ENCODE results near the gene REX1BD. TPM values are rescaled to one million over a fixed set of nuclear protein-coding genes. Genes with fewer than 3 reads are reported as not detected.

REX1BD gene
- total and polyA plus RNA-seq, 2 of the 4 experiments (the other 2 are of a cell fraction) = 14.2 to 44.6 TPM

DNA sequence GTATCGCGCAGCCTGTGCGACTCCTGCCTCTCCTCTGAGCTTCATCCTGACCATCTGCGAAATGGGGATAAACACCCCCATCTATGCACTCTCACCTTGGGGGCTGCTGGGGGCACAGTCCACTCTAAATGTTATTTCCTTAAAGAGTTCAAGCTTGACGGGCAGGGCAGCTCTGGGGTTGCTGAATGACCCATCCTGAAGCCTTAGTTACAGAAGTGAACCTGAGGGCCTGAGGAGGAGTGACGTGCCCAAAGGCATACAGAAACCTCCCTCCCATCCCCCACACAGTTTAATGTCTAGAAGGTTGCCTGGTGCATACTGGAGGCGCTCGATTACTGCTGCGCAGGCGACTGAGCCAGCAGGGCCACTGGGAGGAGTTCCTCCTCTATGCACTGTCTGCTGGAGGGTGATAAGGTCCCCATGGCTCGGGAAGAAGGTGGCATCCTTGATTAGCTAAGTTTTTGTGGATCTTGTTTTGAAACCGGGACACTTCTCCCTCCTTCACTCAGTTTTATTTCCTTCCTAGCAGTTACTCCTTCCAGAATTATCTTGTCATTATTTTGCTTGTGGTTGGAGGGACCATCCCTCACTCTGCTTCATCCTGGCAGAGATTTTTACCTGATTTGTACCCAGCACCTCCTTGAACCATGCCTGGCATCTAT lies 44.7 kb upstream of the REX1BD start:
- Histone ChIP-seq H3K4me3 (ENCODE audit: insufficient read depth, low read depth, low read length) (peak overlapping the region; percentile 46; the same call in 1 of the 2 replicates), H3K4me1 (ENCODE audit: control insufficient read depth, insufficient read depth, low read length) (peaks cover 7% of the 10 kb centered on the region), H4K20me1 (ENCODE audit: insufficient read depth, low read length) (no peaks in the 10 kb centered on the region), H2BK15ac (ENCODE audit: low read depth, low read length) (peak overlapping the region; percentile 36; the same call in 1 of the 3 replicates), H3K9me1 (ENCODE audit: insufficient read depth, low read length) (peaks cover 13% of the 10 kb centered on the region), H2AK5ac (ENCODE audit: low read depth, low read length) (peak overlapping the region; percentile 59), H3K27ac (ENCODE audit: insufficient read depth, low read length) (peak overlapping the region; percentile 70), H2BK20ac (ENCODE audit: low read depth, low read length) (peak overlapping the region; percentile 72; the same call in 1 of the 2 replicates), H2BK120ac (ENCODE audit: low read depth, low read length) (peak overlapping the region; percentile 63), H3K79me1 (ENCODE audit: low read depth in 1 of 2, low read length in 2 of 2) (peaks cover 20 to 34% of the 10 kb centered on the region in 2 experiments), H4K5ac (ENCODE audit: low read depth, low read length) (peak overlapping the region; percentile 99), H3K14ac (replicated peaks; ENCODE audit: low read depth, low read length) (peak overlapping the region; percentile 95), H3K27me3 (ENCODE audit: control insufficient read depth, insufficient read depth, low read length) (no peaks in the 10 kb centered on the region), H3K18ac (ENCODE audit: low read depth, low read length) (peak overlapping the region; percentile 66), H3K36me3 (ENCODE audit: control insufficient read depth, insufficient read depth, low read length) (peaks cover 20% of the 10 kb centered on the region), H2AK9ac (replicated peaks; ENCODE audit: low read depth, low read length, poor library complexity) (peak overlapping the region; percentile 95), H3K9ac (ENCODE audit: low read depth, low read length) (peak overlapping the region; percentile 76), H3K4ac (ENCODE audit: low read depth, low read length) (peak overlapping the region; percentile 97), H4K91ac (ENCODE audit: insufficient read depth, low read depth, low read length) (peak overlapping the region; percentile 73), H3K23ac (ENCODE audit: low read depth, low read length) (peak overlapping the region; percentile 94), H2AFZ (replicated peaks; ENCODE audit: low read length, poor library complexity) (peak overlapping the region; percentile 98), H2BK5ac (ENCODE audit: low read depth, low read length, poor library complexity, severe bottlenecking) (peak overlapping the region; percentile 70), H4K8ac (ENCODE audit: low read depth in 2 of 2, low read length in 2 of 2) (peak overlapping the region; percentile 77 to 98), H3K9me3 (ENCODE audit: control insufficient read depth, insufficient read depth, low read length) (no peaks in the 10 kb centered on the region), H3K56ac (ENCODE audit: extremely low read depth, insufficient read depth, low read length) (peak overlapping the region; percentile 74), H3K4me2 (ENCODE audit: low read depth, low read length) (peak overlapping the region; percentile 92)
- in situ Hi-C loops (cut with MboI; ENCODE audit: low sequenced_read_pairs) = no loop called here
- DNase-seq = peak; percentile 40
- ChIA-PET CTCF (no interaction called here), POLR2A (ENCODE audit: unreplicated experiment) (no interaction called here)
- no peak for TF ChIP-seq NFE2L2 (IDR thresholded peaks at IDR 0.05; ENCODE audit: low read depth, low read length)
- no TSS peak for BruUV-seq (replicated peaks)
- no CpG with 5 or more reads among the region's 12 CpGs for WGBS, 2 experiments (ENCODE audit: extremely low coverage in 2 of 2, insufficient read length in 1 of 2)
- intact Hi-C loops (cut with micrococcal nuclease) = no loop called here
- peak; percentile 56 for ATAC-seq (ENCODE audit: low read depth)
- dilution Hi-C loops (cut with HindIII; ENCODE audit: low sequenced_read_pairs, unreplicated experiment) = no loop called here

Measured in IMR-90 (cell line).